GM12891 (cell line): ENCODE data around the gene MST1. TPM values are rescaled to one million over a fixed set of nuclear protein-coding genes. Genes with fewer than 3 reads are reported as not detected.

Source experiments
- DNase-seq: peaks from one replicate; pipeline ENCODE4 v3.0.0; 2011; ENCODE audit warnings: low spot score; ENCODE audit not compliant: insufficient read length
- FAIRE-seq: peaks from 2 replicates; lab custom pipeline; 2011; peaks lifted over from hg19 to GRCh38; lab: Jason Lieb, UNC
- PAX5 ChIP-seq: IDR thresholded peaks from 2 replicates; pipeline ENCODE4 v1.6.1; 2011; ENCODE audit warnings: low read length, moderate library complexity, mild to moderate bottlenecking; ENCODE audit not compliant: insufficient read depth, severe bottlenecking
- POLR2A ChIP-seq: IDR thresholded peaks from 2 replicates; pipeline ENCODE4 v1.6.1; 2011; ENCODE audit warnings: low read depth, low read length, control low read depth
- POLR2AphosphoS5 ChIP-seq: IDR thresholded peaks from 2 replicates; pipeline ENCODE4 v1.6.1; 2011; ENCODE audit warnings: low read depth, low read length, control low read depth
- POU2F2 ChIP-seq: IDR thresholded peaks from 2 replicates; pipeline ENCODE4 v1.6.1; 2011; ENCODE audit warnings: low read depth, mild to moderate bottlenecking, control low read depth, low read length, moderate library complexity
- SPI1 ChIP-seq: IDR thresholded peaks from 2 replicates; pipeline ENCODE4 v1.6.1; 2011; ENCODE audit warnings: low read depth, low read length, control low read depth
- TAF1 ChIP-seq: IDR thresholded peaks from 2 replicates; pipeline ENCODE4 v1.6.1; 2011; ENCODE audit warnings: low read depth, low read length, control low read depth
- polyA plus RNA-seq: library from polyadenylated mRNA; unstranded; fragments of >200 nt; gene quantifications from one replicate; pipeline ENCODE4 v1.2.1, GENCODE V29; 2012; ENCODE audit warnings: low read depth, missing spikeins, inconsistent platforms; ENCODE audit not compliant: missing spikeins

Gene MST1
- polyA plus RNA-seq: 21.7 TPM

DNA sequence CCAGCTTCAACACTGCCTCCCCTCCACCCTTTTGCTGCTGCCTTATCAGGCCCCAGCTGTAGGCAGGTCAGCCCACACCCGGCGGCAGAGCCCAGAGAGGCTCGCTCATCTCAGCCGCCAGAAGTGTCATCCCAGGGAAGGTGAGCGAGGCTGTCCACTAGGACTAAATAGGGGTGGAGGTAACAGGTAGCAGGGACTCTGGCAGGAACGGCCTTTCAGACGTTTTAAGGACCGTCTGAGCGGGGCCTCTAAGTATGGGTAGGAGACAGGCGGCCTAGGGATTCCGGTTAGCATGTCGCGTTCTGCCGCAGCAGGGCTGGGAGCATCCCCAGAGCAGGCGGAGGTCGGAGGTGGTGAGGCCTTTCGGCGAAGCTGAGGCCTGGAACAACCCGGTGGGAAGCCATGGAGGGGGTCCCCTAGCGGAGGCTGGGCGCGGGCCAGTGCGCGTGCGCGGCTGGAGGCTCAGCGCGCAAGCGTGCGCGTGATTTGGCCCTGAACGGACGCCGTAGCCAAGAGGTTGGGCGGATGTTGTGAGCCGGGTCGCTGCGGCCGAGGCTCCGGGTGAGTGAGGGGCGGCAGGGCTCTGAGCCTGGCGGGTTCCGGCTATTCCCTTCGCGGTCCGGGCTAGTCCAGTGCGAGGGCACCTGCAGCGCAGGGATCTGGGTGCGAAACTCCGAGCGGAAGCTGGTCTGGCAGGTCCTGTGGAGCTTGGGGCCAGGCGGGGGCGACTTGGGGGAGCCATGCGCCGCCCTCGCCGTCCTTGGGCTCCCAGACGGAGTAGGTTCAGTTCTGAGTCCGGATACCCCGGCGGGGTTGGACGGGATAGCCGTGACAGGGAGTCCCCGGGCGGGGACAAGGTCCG is at the start of gene MST1, which contains the start of gene RNF123:
MST1 (minus strand) TSS at position 429 of the 862 bp plus-strand sequence. CDS start 783 bp downstream, outside the sequence.
RNF123 (plus strand) TSS at position 512 of the 862 bp plus-strand sequence. CDS start 1,609 bp downstream, outside the sequence.
- peak; percentile 78 for FAIRE-seq
- peak; percentile 98 for DNase-seq
- TF ChIP-seq POU2F2 (0 out of 2 replicates have a peak, but pooled peaks have one; percentile 47), POLR2AphosphoS5 (no peak), PAX5 (no peak), POLR2A (peak; percentile 63), SPI1 (no peak), TAF1 (peak; percentile 66; the same call in 1 of the 2 replicates)

DNA sequence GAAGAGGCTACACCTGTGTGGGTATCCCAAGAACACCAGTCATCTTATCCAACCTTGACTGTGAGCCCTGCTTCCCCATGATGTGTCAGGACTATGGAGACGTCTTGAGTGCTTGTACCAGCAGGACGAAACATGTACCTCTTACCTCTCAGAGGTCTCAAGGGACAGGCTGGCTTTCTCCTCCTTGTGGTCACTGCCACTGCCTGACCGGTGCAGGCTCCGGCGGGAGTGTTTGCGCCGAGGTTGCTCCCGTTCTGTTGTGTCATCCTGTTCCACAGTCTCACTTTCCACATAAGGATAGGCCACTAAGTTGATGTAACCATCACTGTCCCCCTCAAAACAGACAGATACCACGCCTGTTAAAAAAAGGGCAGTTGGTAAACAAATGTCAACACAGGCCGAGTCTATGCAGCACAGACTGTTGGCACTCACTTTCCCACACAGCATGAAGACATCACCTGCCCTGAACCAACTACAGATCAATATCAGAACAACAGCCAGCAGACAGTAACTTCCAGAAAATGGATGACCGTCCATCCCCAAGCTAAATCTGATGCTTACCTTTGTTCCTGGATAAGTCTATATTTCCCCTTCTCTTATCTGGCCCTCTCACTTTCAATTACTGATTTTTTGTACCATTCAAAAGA is 48.9 kb upstream of the MST1 start:
- DNase-seq: no peak
- TF ChIP-seq SPI1 (no peak), TAF1 (no peak), POLR2AphosphoS5 (no peak), POLR2A (no peak), PAX5 (no peak), POU2F2 (no peak)

GRCh38 chr3:49734752-49735151 is 45.5 kb upstream of the MST1 start:
- DNase-seq (no peak), FAIRE-seq (no peak)
- no peak for TF ChIP-seq POLR2AphosphoS5
- TF ChIP-seq POLR2A: no peak
- TF ChIP-seq SPI1: no peak
- TF ChIP-seq TAF1: no peak
- no peak for TF ChIP-seq PAX5
- no peak for TF ChIP-seq POU2F2

More for the DNA sequence above, 48.9 kb upstream of the MST1 start:
- no peak for FAIRE-seq

GRCh38 chr3:49733551-49733950 is 44.3 kb upstream of the MST1 start:
- no peak for FAIRE-seq
- TF ChIP-seq PAX5: no peak
- TF ChIP-seq SPI1: no peak
- TF ChIP-seq POLR2AphosphoS5: no peak
- no peak for TF ChIP-seq POU2F2
- no peak for TF ChIP-seq POLR2A
- no peak for TF ChIP-seq TAF1
- DNase-seq: no peak

GRCh38 chr3:49732597-49732996 is 43.3 kb upstream of the MST1 start:
- DNase-seq: no peak
- no peak for FAIRE-seq
- no peak for TF ChIP-seq POLR2A
- no peak for TF ChIP-seq TAF1
- no peak for TF ChIP-seq PAX5
- TF ChIP-seq POU2F2: no peak
- TF ChIP-seq SPI1: no peak
- TF ChIP-seq POLR2AphosphoS5: no peak

DNA sequence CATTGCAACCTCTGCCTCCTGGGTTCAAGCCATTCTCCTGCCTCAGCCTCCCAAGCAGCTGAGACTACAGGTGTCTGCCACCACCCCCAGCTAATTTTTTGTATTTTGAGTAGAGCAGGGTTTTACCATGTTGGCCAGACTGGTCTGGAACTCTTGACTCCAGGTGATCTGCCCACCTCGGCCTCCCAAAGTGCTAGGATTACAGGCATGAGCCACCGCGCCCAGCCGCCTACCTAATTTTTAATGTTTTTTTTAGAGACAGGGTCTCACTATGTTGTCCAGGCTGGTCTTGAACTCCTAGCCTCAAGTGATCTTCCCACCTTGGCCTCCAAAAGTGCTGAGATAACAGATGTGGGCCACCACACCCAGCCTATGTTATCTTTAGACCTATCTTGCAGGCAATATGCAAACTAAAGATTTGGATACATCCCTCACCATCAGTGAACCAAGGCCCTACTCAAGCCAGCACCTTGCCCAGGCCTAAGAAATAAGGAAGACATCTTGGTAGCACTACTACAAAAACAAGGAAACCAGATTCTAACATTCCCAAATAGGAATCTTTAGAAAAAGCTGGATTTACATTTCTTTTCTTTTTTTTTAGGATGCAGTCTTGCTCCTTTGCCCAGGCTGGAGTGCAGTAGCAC is 40.8 kb upstream of the MST1 start:
- TF ChIP-seq TAF1: no peak
- no peak for TF ChIP-seq SPI1
- TF ChIP-seq PAX5: no peak
- no peak for TF ChIP-seq POLR2AphosphoS5
- FAIRE-seq: no peak
- no peak for DNase-seq

DNA sequence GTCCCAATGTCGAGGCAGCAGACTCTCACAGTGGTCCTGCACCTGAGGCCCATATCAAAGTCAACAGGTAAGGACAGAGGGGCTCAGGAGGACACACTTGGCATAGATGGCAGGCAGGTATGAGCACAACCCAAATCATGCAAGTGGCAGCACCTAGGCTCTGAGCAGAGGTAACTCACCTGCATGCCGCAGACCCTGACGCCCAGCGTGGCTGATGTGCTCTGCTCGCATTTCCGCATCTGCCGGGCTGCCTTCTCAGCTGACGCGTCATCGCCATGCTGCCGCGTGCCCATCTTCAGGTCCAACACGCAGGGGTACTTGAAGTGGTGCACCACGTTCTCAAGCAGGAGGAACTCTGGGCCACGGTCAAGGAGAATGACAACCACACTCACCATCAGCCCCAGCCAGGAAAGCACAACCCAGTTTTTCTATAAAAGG is 38.7 kb upstream of the MST1 start:
- no peak for DNase-seq
- TF ChIP-seq POLR2AphosphoS5 (no peak), POLR2A (no peak), TAF1 (no peak), POU2F2 (no peak), PAX5 (no peak), SPI1 (no peak)
- peak; percentile 13 for FAIRE-seq

DNA sequence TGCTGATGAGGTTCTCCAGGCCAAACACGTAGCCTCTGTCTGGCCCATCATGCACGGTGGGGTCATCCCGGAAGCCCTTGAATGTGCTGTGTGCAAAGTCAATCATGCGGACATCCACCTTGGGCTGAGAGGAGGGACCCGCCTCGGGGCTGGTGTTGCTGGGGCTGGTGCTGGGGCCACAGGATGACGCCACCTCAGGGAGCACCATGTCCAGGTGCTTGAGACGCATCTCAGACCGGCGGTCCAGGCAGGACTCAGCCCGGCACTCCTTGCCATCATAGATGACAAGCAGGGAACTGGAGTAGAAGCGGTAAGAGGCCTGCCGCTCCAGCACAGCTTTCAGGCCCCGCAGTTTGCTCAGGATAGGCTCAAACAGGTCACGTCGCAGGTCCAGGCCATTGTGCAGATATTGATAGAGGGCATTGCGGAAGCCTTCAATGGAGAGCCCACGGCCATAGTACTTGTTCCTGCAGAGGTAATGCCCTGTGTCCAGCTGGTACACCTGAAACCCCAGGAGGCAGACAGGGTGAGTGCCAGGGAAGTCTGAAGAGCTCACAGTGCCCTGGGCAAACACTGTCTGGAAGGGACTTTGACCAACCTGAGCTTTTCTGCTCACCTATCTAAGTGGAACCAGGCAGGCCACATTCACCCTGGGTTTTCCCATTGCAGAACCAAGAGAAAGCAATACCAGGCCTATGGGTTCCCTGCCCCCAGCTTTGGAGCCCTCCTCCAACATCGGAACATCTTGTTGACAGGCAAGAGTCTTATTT is 38.1 kb upstream of the MST1 start:
- no peak for TF ChIP-seq SPI1
- no peak for TF ChIP-seq POLR2AphosphoS5
- no peak for TF ChIP-seq POLR2A
- no peak for TF ChIP-seq TAF1
- TF ChIP-seq POU2F2: no peak
- no peak for TF ChIP-seq PAX5
- no peak for DNase-seq
- no peak for FAIRE-seq
